Activated naive CD8-positive, alpha-beta T cell treated with anti-CD3 and anti-CD28 coated beads, Interleukin-2, amount 10 ng/mL, durations not matched to agents 7 days and 5 days (primary cell): Measurements from ENCODE around the gene CHD5. TPM values are rescaled to one million over a fixed set of nuclear protein-coding genes. Genes with fewer than 3 reads are reported as not detected.
"Not testable (repeated sequence)": the region's sequence is repeated elsewhere in the genome, so short reads cannot be mapped to it uniquely, and the experiment has no call there.

Experiments used
- ATAC-seq: fragments of 150-1000 bp; cut with Tn5 transposase; one replicate; pipeline ENCODE4 v1.10.0; 2021; ENCODE audit warnings: low read depth, moderate library complexity
- POLR2A ChIA-PET: fragments of 350-600 bp; sonication (Branson Sonifier 250); formaldehyde crosslinking; loops from one replicate; lab custom pipeline; 2021; ENCODE audit warnings: antibody characterized with exemption; lab: Charles Lee
- DNase-seq: peaks from one replicate; pipeline ENCODE4 v3.0.0; 2021
- H3K27ac Mint-ChIP-seq: one replicate; pipeline ENCODE4 v1.8.0; 2022; ENCODE audit warnings: mild to moderate bottlenecking, mixed read lengths
- H3K27me3 Mint-ChIP-seq: one replicate; pipeline ENCODE4 v1.8.0; 2022; ENCODE audit warnings: mild to moderate bottlenecking, moderate library complexity, mixed read lengths
- H3K36me3 Mint-ChIP-seq: one replicate; pipeline ENCODE4 v1.8.0; 2021; ENCODE audit warnings: mild to moderate bottlenecking, mixed read lengths
- H3K4me1 Mint-ChIP-seq: one replicate; pipeline ENCODE4 v1.8.0; 2021; ENCODE audit warnings: mixed read lengths
- H3K4me3 Mint-ChIP-seq: one replicate; pipeline ENCODE4 v1.8.0; 2022; ENCODE audit warnings: mild to moderate bottlenecking, moderate library complexity, mixed read lengths
- H3K9me3 Mint-ChIP-seq: one replicate; pipeline ENCODE4 v1.8.0; 2021; ENCODE audit warnings: mixed read lengths
- total RNA-seq, 2 experiments: library from RNA; stranded (reverse); gene quantifications; one replicate each; pipeline ENCODE4 v1.2.3, GENCODE V29; 2021

CHD5 gene
- total RNA-seq, 2 experiments from 2014 or later: 0.23 to 0.61 TPM

DNA sequence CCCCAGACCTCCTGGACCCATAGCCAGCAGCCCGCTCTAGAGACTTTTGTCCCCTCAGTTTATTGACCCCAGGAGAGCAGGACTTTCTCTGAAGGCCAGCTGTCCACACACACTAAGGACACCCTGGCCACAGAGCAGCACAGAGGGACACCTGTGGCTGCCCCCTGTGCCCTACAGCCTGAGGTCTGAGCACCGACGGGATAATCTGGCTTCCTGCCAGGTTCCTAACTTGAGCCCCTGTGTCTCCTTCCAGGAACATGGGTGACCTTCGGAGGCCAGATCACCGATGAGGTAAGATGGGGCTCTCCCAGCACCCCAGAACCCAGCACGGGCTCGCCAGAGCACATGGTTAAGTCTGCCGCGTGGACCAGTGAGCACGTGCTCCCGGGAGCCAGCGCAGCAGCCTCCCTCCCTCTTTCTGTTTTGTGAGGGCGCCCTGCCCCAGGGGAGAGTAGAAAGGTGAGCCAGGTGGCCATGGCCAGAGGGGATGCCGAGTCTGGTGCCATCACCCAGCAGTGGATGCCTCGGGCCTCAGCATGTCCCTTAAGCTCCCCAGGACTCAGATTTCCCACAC is 106.6 kb downstream of the CHD5 start:
- POLR2A ChIA-PET: no interaction called here
- H3K9me3 Mint-ChIP-seq: no peaks in the 10 kb centered on the region
- peaks cover 9% of the 10 kb centered on the region for H3K36me3 Mint-ChIP-seq
- ATAC-seq (no peak), DNase-seq (no peak)
- H3K4me3 Mint-ChIP-seq: no peak overlapping the region
- H3K27me3 Mint-ChIP-seq: no peaks in the 10 kb centered on the region
- H3K27ac Mint-ChIP-seq: no peak overlapping the region
- H3K4me1 Mint-ChIP-seq: no peaks in the 10 kb centered on the region

DNA sequence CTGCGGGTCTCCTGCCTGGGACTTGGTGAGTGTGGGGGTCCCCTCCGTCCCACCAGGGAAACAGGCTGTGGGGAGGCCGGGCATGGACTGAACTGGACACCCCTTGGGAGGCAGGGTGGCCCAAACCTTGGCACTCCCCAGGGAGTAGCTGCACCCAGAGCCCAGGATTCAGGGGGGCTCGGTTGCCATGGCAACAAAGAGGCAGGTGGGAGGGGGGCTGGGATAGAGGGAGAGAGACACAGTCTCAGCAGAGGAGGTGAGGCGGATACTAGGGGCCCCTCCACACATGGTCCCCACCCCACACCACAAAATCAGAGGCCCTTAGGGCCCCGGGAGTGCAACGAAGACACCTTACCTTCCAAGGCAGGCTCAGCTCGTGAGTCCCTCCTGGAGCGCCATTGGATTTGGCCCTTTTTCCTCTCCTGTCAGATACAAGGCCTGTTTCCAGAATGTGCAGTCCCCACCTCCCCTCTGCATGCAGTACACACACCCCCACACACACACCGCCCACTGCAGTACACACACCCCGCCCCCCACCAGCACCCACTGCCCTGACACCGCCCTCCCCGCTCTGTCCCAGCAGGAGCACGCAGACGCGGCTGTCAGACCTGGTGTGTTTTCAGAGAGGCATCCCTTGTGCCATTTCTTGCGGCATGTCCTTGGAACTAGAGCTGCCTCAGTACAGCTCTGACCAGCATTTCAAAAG is 107.2 kb downstream of the CHD5 start:
- DNase-seq (no peak), ATAC-seq (no peak)
- Mint-ChIP-seq H3K36me3 (peaks cover 9% of the 10 kb centered on the region), H3K4me1 (no peaks in the 10 kb centered on the region), H3K9me3 (no peaks in the 10 kb centered on the region), H3K27me3 (no peaks in the 10 kb centered on the region), H3K27ac (no peak overlapping the region), H3K4me3 (no peak overlapping the region)
- POLR2A ChIA-PET: no interaction called here

DNA sequence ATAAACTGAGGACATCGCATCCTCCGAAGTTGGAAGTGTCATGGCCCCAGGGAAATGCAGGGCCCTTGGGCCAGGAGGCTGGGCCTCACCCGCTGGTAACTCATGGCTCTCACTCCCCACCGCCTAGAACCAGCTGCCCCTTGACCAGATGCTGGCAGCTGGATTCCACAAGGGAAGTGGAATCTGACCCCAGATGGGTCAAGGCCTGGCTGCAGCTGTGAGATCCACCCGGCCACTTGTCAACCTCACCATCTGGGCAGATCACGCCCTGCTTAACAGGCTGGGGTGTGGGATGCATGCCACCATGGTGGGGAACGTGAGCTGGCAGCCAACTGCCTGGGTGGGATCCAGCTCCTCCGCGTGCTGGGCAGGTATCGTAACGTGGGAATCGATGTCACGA is 108.9 kb downstream of the CHD5 start:
- no peaks in the 10 kb centered on the region for H3K9me3 Mint-ChIP-seq
- H3K27ac Mint-ChIP-seq: no peak overlapping the region
- H3K4me1 Mint-ChIP-seq: no peaks in the 10 kb centered on the region
- POLR2A ChIA-PET: no interaction called here
- no peak for DNase-seq
- H3K36me3 Mint-ChIP-seq: peaks cover 7% of the 10 kb centered on the region
- H3K4me3 Mint-ChIP-seq: no peak overlapping the region
- no peak for ATAC-seq
- H3K27me3 Mint-ChIP-seq: no peaks in the 10 kb centered on the region

DNA sequence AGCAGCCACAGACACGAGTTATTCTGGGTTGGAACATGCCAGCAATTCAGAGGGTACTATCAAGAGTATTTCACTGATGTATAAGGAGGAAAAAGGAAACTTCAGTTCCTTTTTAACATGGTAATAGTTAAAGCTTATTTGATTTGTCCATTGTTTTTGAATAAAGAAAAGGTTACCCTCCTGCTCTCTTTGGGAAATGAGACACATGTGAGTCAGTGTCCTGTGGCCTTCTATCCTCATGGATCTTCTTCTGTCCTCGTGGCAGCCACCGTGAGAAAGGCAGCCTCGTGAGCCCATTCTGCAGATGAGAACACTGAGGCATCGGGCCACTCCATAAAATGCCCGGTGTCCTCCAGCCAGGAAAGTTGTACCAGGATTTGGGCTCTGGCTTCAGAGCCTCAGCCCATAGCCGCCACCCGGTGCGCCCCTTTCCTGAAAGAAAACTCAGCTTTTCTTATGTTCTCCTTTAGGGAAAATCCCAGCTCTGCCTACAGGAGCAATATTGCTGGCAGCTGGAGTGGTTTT is 109.6 kb downstream of the CHD5 start:
- POLR2A ChIA-PET: no interaction called here
- no peaks in the 10 kb centered on the region for H3K4me1 Mint-ChIP-seq
- no peak overlapping the region for H3K27ac Mint-ChIP-seq
- no peaks in the 10 kb centered on the region for H3K27me3 Mint-ChIP-seq
- H3K9me3 Mint-ChIP-seq: no peaks in the 10 kb centered on the region
- peaks cover 5% of the 10 kb centered on the region for H3K36me3 Mint-ChIP-seq
- DNase-seq: no peak
- ATAC-seq: no peak
- H3K4me3 Mint-ChIP-seq: no peak overlapping the region

DNA sequence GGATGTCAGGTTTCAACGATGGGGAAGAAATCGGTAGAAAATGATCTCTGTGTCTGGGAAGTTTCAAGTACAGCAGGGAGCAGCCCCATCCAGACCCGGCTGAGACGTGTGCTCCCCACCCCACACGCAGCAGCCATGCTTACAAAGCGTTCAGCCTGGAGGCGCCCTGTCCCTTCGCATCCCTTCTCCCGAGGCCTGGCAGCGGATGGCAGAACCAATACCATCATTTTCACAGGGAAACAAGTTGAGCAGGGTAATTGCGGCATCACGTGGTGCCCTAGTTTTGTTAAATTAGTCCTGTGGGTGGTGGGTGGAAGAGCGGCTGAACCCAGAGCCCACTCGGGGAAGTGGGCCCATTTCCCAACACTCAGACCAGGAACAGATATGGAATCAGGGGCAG is 110.5 kb downstream of the CHD5 start:
- no peak for DNase-seq
- no peak for ATAC-seq
- H3K4me3 Mint-ChIP-seq: no peak overlapping the region
- no peaks in the 10 kb centered on the region for H3K9me3 Mint-ChIP-seq
- H3K36me3 Mint-ChIP-seq: no peaks in the 10 kb centered on the region
- H3K4me1 Mint-ChIP-seq: no peaks in the 10 kb centered on the region
- no peaks in the 10 kb centered on the region for H3K27me3 Mint-ChIP-seq
- POLR2A ChIA-PET: no interaction called here
- no peak overlapping the region for H3K27ac Mint-ChIP-seq

DNA sequence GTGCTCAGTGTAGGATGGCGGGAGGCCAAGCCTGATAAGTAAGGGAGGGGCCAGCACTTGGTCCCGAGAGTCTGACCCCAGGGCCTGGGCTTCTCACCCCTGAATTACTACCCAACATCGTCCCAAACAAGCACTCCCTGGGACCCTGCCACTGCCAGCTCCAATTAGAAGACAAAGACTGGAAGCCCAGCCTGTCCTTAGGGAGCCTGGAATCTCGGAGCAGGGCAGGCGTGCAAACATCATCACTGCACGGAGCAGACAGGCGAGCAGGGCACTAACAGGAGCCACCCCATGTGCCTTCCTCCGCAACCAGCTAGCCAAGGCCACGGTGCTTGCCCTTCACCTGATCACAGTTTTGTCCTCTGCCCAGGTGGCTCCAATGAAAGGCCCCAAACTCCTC is 111.2 kb downstream of the CHD5 start:
- Mint-ChIP-seq H3K27me3 (no peaks in the 10 kb centered on the region), H3K9me3 (no peaks in the 10 kb centered on the region), H3K4me3 (no peak overlapping the region), H3K4me1 (no peaks in the 10 kb centered on the region), H3K36me3 (no peaks in the 10 kb centered on the region), H3K27ac (no peak overlapping the region)
- no peak for DNase-seq
- ATAC-seq: no peak
- POLR2A ChIA-PET: no interaction called here

DNA sequence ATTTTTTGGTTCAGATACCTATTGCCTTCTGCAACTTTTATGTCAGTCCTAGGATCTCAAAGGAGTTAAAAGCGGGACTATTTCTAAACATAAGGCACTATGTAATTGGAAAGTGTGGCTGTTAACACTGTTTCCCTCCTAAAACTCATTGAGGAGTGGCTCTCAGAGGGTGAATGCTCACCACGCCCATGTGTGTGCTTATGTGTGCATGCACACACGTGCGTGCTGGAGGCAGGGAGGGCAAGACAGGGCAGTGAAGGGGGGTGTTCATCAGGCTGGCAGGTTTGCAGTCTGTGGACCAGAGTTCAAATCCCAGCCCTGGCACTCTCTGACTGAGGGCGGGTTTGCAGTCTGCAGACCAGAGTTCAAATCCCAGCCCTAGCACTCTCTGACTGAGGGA is 112.0 kb downstream of the CHD5 start:
- POLR2A ChIA-PET: no interaction called here

DNA sequence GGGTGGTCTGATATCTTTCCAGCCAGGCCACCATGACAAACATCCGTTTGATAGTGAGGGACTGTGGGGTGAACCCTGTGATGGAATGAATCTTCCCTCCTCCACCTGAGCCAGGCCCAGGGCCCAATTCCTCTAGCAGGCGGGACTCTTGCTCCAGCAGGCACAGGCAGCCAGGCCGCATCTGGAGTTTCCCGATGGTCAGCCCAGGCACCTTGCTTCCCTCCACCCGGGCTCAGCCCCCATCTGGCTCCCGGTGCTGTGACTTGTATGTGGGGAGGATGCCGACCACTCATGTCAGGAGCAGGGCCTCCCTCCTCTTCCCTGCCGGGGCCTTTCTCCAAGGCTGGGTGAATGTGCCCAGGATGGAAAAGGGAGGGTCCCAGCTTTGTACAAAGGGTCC is 113.4 kb downstream of the CHD5 start:
- Mint-ChIP-seq H3K27me3 (no peaks in the 10 kb centered on the region), H3K4me3 (no peak overlapping the region), H3K4me1 (no peaks in the 10 kb centered on the region), H3K9me3 (no peaks in the 10 kb centered on the region), H3K27ac (no peak overlapping the region), H3K36me3 (peaks cover 10% of the 10 kb centered on the region)
- POLR2A ChIA-PET: no interaction called here
- ATAC-seq (no peak), DNase-seq (no peak)

More for the DNA sequence above, 112.0 kb downstream of the CHD5 start:
- H3K36me3 Mint-ChIP-seq: peaks cover 3% of the 10 kb centered on the region
- H3K27me3 Mint-ChIP-seq: no peaks in the 10 kb centered on the region
- H3K4me1 Mint-ChIP-seq: no peaks in the 10 kb centered on the region
- no peak for ATAC-seq
- no peak overlapping the region for H3K27ac Mint-ChIP-seq
- no peaks in the 10 kb centered on the region for H3K9me3 Mint-ChIP-seq
- DNase-seq: no peak
- H3K4me3 Mint-ChIP-seq: no peak overlapping the region

DNA sequence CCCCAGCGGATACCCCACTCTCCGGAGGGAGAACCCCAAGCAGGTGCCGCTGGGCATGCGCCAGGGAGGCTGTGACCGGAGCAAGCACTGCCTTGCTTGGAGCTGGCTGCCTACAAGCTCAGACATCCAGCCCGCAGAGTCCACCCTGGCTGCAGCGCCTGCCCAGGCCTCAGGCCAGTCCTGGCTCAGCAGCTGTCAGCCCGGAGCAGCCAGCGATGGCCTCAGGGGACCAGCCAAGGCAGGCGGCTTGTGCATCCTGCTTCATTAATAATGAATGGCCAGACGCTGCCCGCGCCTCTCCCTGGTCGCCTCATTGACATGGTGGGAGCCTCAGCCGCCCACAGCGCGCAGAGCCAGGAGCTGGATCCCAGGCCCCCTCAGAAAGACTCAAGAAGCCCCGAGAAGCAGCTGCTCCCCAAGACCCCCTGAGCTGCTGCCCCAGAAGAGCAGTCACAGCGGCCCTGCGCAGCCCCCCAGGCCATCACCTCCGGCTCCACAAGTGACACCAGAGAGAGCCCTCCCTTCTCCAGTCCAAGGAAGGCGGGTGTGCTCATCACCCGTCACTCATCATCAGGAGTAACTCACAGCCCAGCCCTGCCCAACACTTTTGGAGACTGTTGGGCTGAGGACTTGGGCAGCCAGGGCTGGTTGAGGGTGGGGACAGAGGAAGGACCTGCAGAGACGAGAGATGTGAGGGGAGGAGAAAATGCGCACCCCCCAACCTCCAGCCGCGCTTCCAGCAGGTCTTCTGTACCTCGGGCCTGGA is 114.8 kb downstream of the CHD5 start:
- POLR2A ChIA-PET: no interaction called here
- DNase-seq (no peak), ATAC-seq (no peak)
- Mint-ChIP-seq H3K9me3 (no peaks in the 10 kb centered on the region), H3K27ac (no peak overlapping the region), H3K4me3 (no peak overlapping the region), H3K27me3 (no peaks in the 10 kb centered on the region), H3K4me1 (no peaks in the 10 kb centered on the region), H3K36me3 (peaks cover 10% of the 10 kb centered on the region)

DNA sequence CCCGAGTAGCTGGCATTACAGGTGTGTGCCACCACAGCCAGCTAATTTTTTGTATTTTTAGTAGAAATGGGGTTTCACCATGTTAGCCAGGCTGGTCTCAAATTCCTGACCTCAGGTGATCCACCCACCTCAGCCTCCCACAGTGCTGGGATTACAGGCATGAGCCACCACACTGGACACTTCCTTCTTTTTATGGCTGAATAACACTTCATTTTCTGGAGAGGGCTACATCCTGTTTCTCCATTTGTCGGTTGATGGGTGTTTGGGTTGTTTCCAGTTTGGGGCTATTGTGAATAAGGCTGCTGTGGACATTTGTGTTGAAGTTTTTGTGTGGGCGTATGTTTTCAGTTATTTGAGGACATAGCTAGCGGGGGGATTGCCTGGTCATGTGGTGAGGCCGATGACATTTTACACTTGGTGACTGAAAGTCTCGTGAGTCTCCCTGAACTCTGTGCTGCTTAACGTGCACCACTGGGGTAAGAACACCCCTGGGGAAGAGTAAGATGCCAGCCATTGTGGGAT is 116.5 kb downstream of the CHD5 start:
- H3K27ac Mint-ChIP-seq, H3K9me3 Mint-ChIP-seq, H3K27me3 Mint-ChIP-seq, H3K4me1 Mint-ChIP-seq, H3K4me3 Mint-ChIP-seq, ATAC-seq, DNase-seq, POLR2A ChIA-PET: not testable (repeated sequence)
- peaks cover 13% of the 10 kb centered on the region for H3K36me3 Mint-ChIP-seq

DNA sequence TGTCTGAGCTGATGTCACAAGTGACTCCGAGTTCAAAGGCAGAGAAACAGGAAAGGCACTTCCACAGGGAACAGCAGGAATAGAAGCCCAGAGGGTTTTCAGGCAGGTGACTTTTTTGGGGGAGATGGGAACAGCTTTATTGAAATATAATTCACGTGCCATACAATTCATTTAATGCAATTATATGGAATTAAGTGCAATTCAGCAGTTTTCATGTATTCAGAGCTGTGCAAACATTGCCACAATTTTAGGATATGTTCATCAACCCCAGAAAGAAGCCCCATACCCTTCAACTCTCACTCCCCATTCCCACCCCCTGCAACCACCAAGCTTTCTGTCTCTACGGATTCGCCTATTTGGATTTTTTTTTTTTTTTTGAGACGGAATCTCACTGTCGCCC is 117.5 kb downstream of the CHD5 start:
- Mint-ChIP-seq H3K36me3 (peaks cover 13% of the 10 kb centered on the region), H3K4me3 (no peak overlapping the region), H3K27ac (no peak overlapping the region), H3K4me1 (peaks cover 2% of the 10 kb centered on the region), H3K9me3 (no peaks in the 10 kb centered on the region), H3K27me3 (no peaks in the 10 kb centered on the region)
- ATAC-seq (no peak), DNase-seq (no peak)
- POLR2A ChIA-PET: interaction anchor here (0.6 kb wide), 1 partner anchor 243 kb away, joined by 3 read pairs; no protein-coding TSS in a partner anchor

DNA sequence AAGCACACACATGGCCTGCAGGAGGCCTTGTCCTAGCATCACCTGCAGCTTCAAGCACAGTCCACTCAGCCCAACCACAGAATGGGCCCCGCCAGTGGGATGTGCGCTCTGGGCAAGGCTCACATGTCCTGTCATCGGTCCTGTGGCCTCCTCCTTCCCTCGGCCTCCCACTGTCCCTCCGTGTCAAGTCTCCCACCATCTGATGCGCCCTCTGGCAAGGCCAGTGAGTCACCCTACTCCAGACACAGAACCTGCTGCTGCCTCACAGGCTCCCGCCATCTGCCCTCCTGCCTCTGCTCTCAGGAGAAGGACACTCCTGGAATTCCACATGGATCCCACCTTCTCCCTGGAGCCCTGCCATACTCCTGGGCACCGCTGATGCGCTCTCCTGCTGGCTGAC is 120.3 kb downstream of the CHD5 start:
- DNase-seq (no peak), ATAC-seq (no peak)
- Mint-ChIP-seq H3K36me3 (peaks cover 18% of the 10 kb centered on the region), H3K9me3 (no peaks in the 10 kb centered on the region), H3K27me3 (no peaks in the 10 kb centered on the region), H3K4me3 (no peak overlapping the region), H3K27ac (no peak overlapping the region), H3K4me1 (peaks cover 6% of the 10 kb centered on the region)
- POLR2A ChIA-PET: no interaction called here

DNA sequence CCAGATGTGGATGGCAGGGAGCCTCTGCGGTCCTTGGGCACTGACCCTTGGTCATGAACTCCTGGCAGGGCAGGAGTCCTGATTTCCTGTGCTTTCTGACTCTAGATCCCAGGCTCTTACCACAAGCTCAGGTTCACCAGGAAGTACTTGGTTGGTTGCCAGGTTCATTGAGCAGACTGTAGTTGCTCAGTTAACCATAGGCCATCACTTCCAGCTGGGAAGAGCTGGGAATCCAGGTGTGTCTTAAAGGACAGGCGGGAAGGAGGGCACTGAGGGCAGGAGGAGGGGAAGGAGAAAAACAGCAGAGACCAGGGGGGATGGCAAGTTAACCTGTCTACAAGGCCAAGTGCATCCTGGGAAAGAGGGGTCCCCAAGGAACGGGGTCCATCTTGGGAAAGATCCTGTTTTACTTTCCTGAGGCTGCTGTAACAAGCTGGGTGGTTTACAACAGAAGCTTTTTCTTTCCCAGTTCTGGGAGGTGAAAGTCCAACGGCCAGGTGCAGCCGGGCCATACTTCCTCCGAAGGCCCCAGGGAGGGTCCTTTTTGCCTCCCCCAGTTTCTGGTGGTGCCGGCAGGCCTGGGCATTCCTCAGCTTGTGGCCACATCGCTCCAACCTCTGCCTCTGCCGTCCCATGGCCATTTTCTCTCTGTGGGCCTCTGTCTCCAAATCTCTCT is 122.8 kb downstream of the CHD5 start:
- POLR2A ChIA-PET: no interaction called here
- H3K36me3 Mint-ChIP-seq: peaks cover 22% of the 10 kb centered on the region
- H3K27me3 Mint-ChIP-seq: no peaks in the 10 kb centered on the region
- no peak overlapping the region for H3K27ac Mint-ChIP-seq
- DNase-seq: no peak
- H3K9me3 Mint-ChIP-seq: no peaks in the 10 kb centered on the region
- ATAC-seq: no peak
- peaks cover 8% of the 10 kb centered on the region for H3K4me1 Mint-ChIP-seq
- H3K4me3 Mint-ChIP-seq: no peak overlapping the region
